Lower leg skin (tissue), 4 donors: ENCODE measurements around the gene FAH. TPM values are rescaled to one million over a fixed set of nuclear protein-coding genes. Genes with fewer than 3 reads are reported as not detected.
A peak's percentile ranks its signal among the peaks of the same experiment; 100 is the strongest.

Experiments
- DNase-seq, 2 donors: peaks; one replicate each; pipeline ENCODE4 v3.0.0-alpha.2; 2019; ENCODE audit warnings: low spot score in 2 of 2
- H3K4me3 ChIP-seq: fragments of 200-600 bp; sonication (generic); 2 replicates; pipeline ENCODE4 v1.5.1; 2017; ENCODE audit warnings: mild to moderate bottlenecking, low read depth; ENCODE audit not compliant: poor library complexity, severe bottlenecking
- POLR2A ChIP-seq, 2 donors: fragments of 450-650 bp; IDR thresholded peaks; one replicate each; pipeline ENCODE4 v1.6.1; 2016 to 2017; ENCODE audit warnings: antibody characterized with exemption in 2 of 2, mild to moderate bottlenecking in 1 of 2, moderate library complexity in 1 of 2
- WGBS, 2 donors: methylation state at CpG; one replicate each; pipeline ENCODE4 v1.1.5; 2018; 5-methylcytosine and 5-hydroxymethylcytosine counted together
- intact Hi-C: fragments of 100-400 bp; cut with DNase I; formaldehyde crosslinking; loops from one replicate; pipeline ENCODE4 v1.15.0; 2023; ENCODE audit warnings: low total_unique reads
- total RNA-seq, 4 donors: library from RNA; depleted of rRNA; stranded (reverse); fragments of >200 nt; gene quantifications; one replicate each; pipeline ENCODE4 v1.1.0, GENCODE V29; 2016
- TF ChIP-seq, protein P1 (sequence below), 3 donors: fragments of 450-650 bp; IDR thresholded peaks; one replicate each; pipeline ENCODE4 v1.5.1; 2016; ENCODE audit warnings: antibody characterized with exemption in 3 of 3, mild to moderate bottlenecking in 3 of 3, moderate library complexity in 2 of 3

Gene FAH
- total RNA-seq, 4 donors from 2014 or later, result 9.8 to 19.9 (median 11.8) TPM

DNA sequence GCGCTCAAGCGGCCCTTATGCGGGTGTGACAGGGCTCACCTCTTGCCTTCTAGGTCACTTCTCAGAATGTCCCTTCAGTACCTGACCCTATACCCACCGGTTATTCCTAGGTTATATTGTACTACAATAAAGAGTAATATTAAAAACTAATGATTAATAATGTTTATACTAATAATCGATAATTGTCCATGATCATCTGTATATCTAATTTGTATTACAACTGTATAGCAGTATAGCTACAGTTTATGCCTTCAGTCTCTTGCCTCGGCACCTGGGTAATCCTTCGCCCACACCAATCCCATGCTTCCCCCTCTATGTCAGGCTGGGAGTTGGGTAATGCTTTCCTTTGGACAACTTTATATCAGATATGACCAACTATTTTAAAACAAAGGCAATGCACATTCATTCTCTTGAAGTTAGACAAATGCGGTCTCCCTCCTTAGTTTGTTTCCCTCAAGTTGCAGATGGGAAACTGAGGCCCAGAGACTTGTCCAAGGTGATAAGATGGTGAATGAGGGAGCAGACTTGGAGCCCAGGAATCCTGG, 3.4 kb downstream of the FAH start:
- intact Hi-C loops, result no loop called here
- no peak for DNase-seq
- 91 to 94% methylated on average over 8 of the region's 8 CpGs for WGBS, 2 donors
- H3K4me3 ChIP-seq, result no peak overlapping the region
- no peak for TF ChIP-seq POLR2A (IDR thresholded peaks at IDR 0.05)

DNA sequence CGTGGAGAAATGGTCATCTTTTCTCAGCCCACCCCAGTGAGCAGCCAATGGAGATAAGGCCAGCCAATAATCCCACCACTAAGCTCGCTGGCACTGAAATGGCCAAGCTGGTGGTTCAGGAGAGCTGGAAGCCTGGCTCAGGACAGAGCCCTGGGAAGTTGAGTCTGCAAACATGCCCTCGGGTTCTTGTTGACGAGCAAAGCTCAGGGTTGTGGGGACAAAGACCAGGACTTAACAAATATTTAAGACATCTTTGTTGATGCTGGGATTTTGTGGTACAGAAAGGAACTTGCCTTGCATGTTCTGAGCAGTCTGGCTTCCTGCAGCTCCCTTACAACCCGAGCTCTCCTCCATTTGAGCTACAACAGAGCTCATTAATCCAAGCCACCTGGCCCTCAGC, 4.4 kb downstream of the FAH start:
- intact Hi-C loops, result no loop called here
- TF ChIP-seq, protein P1, sequence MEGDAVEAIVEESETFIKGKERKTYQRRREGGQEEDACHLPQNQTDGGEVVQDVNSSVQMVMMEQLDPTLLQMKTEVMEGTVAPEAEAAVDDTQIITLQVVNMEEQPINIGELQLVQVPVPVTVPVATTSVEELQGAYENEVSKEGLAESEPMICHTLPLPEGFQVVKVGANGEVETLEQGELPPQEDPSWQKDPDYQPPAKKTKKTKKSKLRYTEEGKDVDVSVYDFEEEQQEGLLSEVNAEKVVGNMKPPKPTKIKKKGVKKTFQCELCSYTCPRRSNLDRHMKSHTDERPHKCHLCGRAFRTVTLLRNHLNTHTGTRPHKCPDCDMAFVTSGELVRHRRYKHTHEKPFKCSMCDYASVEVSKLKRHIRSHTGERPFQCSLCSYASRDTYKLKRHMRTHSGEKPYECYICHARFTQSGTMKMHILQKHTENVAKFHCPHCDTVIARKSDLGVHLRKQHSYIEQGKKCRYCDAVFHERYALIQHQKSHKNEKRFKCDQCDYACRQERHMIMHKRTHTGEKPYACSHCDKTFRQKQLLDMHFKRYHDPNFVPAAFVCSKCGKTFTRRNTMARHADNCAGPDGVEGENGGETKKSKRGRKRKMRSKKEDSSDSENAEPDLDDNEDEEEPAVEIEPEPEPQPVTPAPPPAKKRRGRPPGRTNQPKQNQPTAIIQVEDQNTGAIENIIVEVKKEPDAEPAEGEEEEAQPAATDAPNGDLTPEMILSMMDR (IDR thresholded peaks at IDR 0.05), result no peak
- no peak for TF ChIP-seq POLR2A (IDR thresholded peaks at IDR 0.05)
- WGBS, 2 donors, result 88 to 94% methylated on average over 5 of the region's 5 CpGs
- DNase-seq, result no peak
- no peak overlapping the region for H3K4me3 ChIP-seq

DNA sequence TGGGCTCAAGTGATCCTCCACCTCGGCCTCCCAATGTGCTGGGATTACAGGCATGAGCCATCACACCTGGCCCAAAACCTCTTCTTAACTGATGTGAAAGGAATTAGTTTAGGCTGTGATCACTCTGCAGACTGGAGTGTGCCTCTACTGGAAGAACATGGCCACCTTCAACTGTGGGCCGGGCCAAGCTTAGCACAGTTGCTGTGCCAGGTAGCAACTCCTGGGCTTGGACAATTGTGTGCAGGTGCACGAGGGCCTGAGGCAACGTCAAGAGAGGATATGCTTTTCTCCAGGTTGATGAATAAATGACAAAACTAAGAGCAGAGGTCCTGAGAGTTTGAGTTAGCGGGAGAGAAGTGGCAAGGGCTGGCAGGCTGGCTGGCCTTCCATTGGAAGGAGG, 6.5 kb downstream of the FAH start:
- no peak for DNase-seq
- 96 to 97% methylated on average over 5 of the region's 5 CpGs for WGBS, 2 donors
- H3K4me3 ChIP-seq, result no peak overlapping the region
- TF ChIP-seq POLR2A (IDR thresholded peaks at IDR 0.05), result no peak
- TF ChIP-seq, protein P1 (IDR thresholded peaks at IDR 0.05), result no peak
- intact Hi-C loops, result no loop called here

DNA sequence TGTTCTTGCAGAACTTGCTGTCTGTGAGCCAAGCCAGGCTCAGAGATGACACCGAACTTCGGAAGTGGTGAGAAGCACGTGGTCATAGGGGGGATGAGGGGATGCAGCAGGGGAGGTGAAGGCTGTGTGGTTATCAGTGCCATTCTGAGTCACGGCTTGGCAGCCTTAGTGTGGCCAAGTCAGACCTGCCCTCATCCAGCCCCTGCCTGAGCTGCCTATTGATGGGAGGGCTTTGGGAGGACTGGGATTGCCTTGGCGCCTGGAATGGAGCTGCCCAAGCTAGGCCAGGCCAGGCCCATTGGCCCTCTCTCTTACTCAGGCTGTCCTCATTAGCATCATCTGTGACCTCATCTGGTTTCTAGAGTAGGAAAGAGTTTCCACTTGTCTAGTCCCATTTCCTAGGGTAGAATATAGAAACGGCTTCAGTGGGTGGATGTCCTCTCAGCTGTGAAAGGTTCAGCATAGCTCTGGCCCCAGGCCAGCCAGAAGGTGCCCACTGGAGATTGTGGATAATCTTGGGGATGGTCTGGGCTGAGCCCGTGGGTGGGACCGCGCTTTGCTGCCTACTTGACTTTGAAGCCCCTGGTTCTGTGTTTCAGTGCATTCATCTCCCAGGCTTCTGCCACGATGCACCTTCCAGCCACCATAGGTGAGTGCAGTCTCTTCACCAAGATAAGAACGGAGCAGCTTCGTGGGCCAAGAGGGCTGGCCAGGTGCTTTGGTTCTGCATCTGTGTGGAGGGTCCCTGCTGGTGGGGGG, 7.2 kb downstream of the FAH start:
- intact Hi-C loops, result no loop called here
- DNase-seq, result no peak
- WGBS, 2 donors, result 87 to 90% methylated on average over 9 to 12 of the region's 12 CpGs
- H3K4me3 ChIP-seq, result no peak overlapping the region
- TF ChIP-seq POLR2A (IDR thresholded peaks at IDR 0.05), result no peak
- TF ChIP-seq, protein P1 (IDR thresholded peaks at IDR 0.05), result no peak

DNA sequence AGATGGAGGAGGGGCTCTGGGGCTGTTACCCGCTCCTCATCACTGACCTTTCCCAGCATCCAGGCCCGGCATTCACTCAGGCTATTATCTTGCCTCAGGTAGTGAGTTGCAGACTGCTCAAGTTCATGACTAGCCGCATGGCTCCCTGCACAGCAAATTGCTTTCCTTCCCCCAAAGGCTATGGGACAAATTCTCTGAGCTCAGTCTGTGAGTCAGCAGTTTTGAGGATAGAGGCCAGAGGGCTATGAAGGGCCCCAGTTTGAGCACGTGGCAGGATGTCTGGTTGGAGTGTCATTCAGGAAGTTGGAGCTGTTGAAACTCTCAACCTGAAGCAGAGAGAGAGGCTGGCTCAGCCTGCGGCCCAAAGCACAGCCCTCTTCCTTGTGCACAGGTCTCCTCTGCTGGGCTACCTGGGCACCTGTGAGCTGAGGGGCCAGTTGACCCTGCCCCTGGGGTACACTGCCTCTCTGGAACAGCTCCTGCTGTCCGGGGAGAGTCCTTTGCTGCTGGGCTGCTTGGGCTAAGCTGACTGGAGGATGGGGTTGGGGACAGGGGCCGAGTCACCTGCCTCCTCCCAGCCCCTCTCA, 7.9 kb downstream of the FAH start:
- 61 to 66% methylated on average over 7 of the region's 7 CpGs for WGBS, 2 donors
- TF ChIP-seq, protein P1 (IDR thresholded peaks at IDR 0.05), result peak in 1 of 3 donors; percentile 82
- TF ChIP-seq POLR2A (IDR thresholded peaks at IDR 0.05), result no peak
- intact Hi-C loops, result no loop called here
- H3K4me3 ChIP-seq, result no peak overlapping the region
- peak in 1 of 2 donors; percentile 64 for DNase-seq

DNA sequence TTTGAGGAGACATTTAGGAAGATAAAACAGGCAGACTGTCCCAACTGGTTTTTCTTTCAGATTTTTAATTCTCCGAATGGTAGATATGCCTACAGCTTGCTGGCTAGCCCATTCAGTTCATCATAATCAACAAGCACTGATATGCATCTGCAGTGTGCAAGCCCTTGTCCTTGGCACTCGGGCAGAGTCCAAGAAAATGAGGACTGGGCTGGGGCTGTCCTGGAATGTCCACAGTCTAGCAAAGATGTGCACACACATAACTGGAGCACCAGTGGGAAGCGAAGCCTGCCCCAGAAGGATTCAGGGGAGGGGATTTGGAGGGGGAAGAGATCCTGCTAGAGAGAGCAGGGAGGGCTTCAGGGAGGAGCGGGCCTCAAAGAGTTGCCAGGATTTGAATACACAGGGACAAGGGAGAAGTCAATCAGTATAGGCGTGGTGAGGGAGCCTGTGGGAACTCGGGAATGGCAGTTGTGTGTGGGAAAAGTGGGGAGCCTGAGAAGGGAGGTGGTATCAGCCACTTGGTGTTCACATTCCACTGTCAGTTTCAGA, 8.7 kb downstream of the FAH start:
- TF ChIP-seq, protein P1 (IDR thresholded peaks at IDR 0.05), result no peak
- TF ChIP-seq POLR2A (IDR thresholded peaks at IDR 0.05), result no peak
- intact Hi-C loops, result no loop called here
- peak in 1 of 2 donors; percentile 42 for DNase-seq
- no peak overlapping the region for H3K4me3 ChIP-seq
- WGBS, 2 donors, result 88 to 93% methylated on average over 6 of the region's 6 CpGs
